BLaER1 treated with 17β-estradiol and CSF1 and Interleukin-3, amounts not matched to agents 10 nM and 100 nM (cell line): ENCODE data around the gene SNHG17.
"Not testable (repeated sequence)": the region's sequence is repeated elsewhere in the genome, so short reads cannot be mapped to it uniquely, and the experiment has no call there.

Experiments
- H3K27ac ChIP-seq, 11 experiments: shearing (Covaris generic); formaldehyde crosslinking; 2 replicates each; pipeline ENCODE4 v1.8.1; 2022
- H3K27me3 ChIP-seq, 11 experiments: shearing (Covaris generic); formaldehyde crosslinking; 2 replicates each; pipeline ENCODE4 v1.8.1; 2022
- H3K36me3 ChIP-seq, 11 experiments: shearing (Covaris generic); formaldehyde crosslinking; 2 replicates each; pipeline ENCODE4 v1.8.1; 2022
- H3K4me1 ChIP-seq, 10 experiments: shearing (Covaris generic); formaldehyde crosslinking; 2 replicates each; pipeline ENCODE4 v1.8.1; 2022
- H3K4me2 ChIP-seq, 11 experiments: shearing (Covaris generic); formaldehyde crosslinking; 2 replicates each; pipeline ENCODE4 v1.8.1; 2022
- H3K4me3 ChIP-seq, 10 experiments: shearing (Covaris generic); formaldehyde crosslinking; 2 replicates each; pipeline ENCODE4 v1.8.1; 2022
- H3K9ac ChIP-seq, 11 experiments: shearing (Covaris generic); formaldehyde crosslinking; 2 replicates each; pipeline ENCODE4 v1.8.1; 2022
- H3K9me3 ChIP-seq, 11 experiments: shearing (Covaris generic); formaldehyde crosslinking; replicated peaks in 1 of 11; 2 replicates each; pipeline ENCODE4 v1.8.1; 2022
- H4K20me1 ChIP-seq, 11 experiments: shearing (Covaris generic); formaldehyde crosslinking; 2 replicates each; pipeline ENCODE4 v1.8.1; 2022
- Cebpa-rat ChIP-seq, 11 experiments: shearing (Covaris generic); IDR thresholded peaks; 2 replicates each; pipeline ENCODE4 v1.8.1; 2022

Gene SNHG17

GRCh38 chr20:38466171-38466570, 31.0 kb upstream of the SNHG17 start:
- H3K4me3 ChIP-seq, result no peak overlapping the region
- H3K4me1 ChIP-seq, result no peaks in the 10 kb centered on the region
- peaks cover 0 to 8% (median 4%) of the 10 kb centered on the region in 11 experiments; a peak in 12 of 22 replicates for H3K9me3 ChIP-seq
- H3K27ac ChIP-seq, result no peak overlapping the region
- no peak overlapping the region for H3K9ac ChIP-seq
- no peak overlapping the region for H3K4me2 ChIP-seq
- no peaks in the 10 kb centered on the region for H3K27me3 ChIP-seq
- TF ChIP-seq Cebpa-rat (IDR thresholded peaks at IDR 0.05), result no peak
- no peaks in the 10 kb centered on the region for H3K36me3 ChIP-seq
- H4K20me1 ChIP-seq, result no peaks in the 10 kb centered on the region

DNA sequence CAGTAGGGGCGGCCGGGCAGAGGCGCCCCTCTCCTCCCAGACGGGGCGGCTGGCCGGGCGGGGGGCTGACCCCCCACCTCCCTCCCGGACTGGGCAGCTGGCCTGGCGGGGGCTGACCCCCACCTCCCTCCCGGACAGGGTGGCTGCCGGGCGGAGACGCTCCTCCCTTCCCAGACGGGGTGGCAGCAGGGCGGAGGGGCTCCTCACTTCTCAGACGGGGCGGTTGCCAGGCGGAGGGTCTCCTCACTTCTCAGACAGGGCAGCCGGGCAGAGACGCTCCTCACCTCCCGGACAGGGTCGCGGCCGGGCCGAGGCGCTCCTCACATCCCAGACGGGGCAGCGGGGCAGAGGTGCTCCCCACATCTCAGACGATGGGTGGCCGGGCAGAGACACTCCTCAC, 26.4 kb upstream of the SNHG17 start:
- not testable (repeated sequence) for H3K27me3 ChIP-seq, H3K4me3 ChIP-seq, H4K20me1 ChIP-seq, H3K4me1 ChIP-seq, H3K4me2 ChIP-seq, H3K36me3 ChIP-seq, H3K27ac ChIP-seq, H3K9ac ChIP-seq, H3K9me3 ChIP-seq

DNA sequence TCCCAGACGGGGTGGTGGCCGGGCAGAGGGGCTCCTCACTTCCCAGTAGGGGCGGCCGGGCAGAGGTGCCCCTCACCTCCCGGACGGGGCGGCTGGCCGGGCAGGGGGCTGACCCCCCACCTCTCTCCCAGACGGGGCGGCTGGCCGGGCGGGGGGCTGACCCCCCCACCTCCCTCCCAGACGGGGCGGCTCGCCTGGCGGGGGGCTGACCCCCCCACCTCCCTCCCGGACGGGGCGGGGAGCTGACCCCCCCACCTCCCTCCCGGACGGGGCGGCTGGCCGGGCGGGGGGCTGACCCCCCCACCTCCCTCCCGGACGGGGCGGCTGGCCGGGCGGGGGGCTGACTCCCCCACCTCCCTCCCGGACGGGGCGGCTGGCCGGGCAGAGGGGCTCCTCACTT, 26.0 kb upstream of the SNHG17 start:
- H3K4me1 ChIP-seq, H4K20me1 ChIP-seq, H3K4me3 ChIP-seq, H3K27ac ChIP-seq, H3K9ac ChIP-seq, H3K9me3 ChIP-seq, H3K27me3 ChIP-seq, H3K36me3 ChIP-seq, H3K4me2 ChIP-seq: not testable (repeated sequence)

DNA sequence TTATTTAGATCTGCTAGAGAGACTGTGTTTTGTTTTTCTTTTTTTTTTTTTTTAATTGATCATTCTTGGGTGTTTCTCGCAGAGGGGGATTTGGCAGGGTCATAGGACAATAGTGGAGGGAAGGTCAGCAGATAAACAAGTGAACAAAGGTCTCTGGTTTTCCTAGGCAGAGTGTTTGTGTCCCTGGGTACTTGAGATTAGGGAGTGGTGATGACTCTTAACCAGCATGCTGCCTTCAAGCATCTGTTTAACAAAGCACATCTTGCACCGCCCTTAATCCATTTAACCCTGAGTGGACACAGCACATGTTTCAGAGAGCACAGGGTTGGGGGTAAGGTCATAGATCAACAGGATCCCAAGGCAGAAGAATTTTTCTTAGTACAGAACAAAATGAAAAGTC, 25.5 kb upstream of the SNHG17 start:
- H3K27me3 ChIP-seq, H3K36me3 ChIP-seq, H3K9me3 ChIP-seq, H3K4me3 ChIP-seq, H3K27ac ChIP-seq, H3K4me1 ChIP-seq, H3K9ac ChIP-seq, H3K4me2 ChIP-seq, H4K20me1 ChIP-seq: not testable (repeated sequence)

- no peak overlapping the region for H3K27ac ChIP-seq
- H3K4me2 ChIP-seq, result no peak overlapping the region
- H3K4me3 ChIP-seq, result no peak overlapping the region
- H3K36me3 ChIP-seq, result no peaks in the 10 kb centered on the region
- H4K20me1 ChIP-seq, result no peaks in the 10 kb centered on the region
- H3K27me3 ChIP-seq, result no peaks in the 10 kb centered on the region
- TF ChIP-seq Cebpa-rat (IDR thresholded peaks at IDR 0.05), result no peak
- no peak overlapping the region for H3K9ac ChIP-seq
- no peaks in the 10 kb centered on the region for H3K4me1 ChIP-seq
- H3K9me3 ChIP-seq, result peaks cover 0 to 8% (median 4%) of the 10 kb centered on the region in 11 experiments; a peak in 12 of 22 replicates
Observed at GRCh38 chr20:38460040-38460623, 25.0 kb upstream of the SNHG17 start.

DNA sequence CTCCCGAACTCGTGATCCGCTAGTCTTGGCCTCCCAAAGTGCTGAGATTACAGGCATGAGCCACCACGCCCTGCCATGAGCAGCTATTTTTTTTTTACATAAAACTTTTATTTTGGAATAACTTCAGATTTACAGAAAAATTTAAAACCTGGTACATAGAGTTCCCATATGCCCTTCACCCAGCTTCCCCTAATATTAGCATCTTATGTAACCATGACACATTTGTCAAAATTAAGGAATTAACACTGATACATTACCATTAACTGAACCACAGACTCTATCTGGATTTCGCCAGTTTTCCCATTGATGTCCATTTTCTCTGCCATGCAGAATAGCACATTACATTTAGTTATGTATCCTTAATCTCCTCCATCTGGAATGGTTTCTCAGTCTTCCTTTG, 23.2 kb upstream of the SNHG17 start:
- TF ChIP-seq Cebpa-rat (IDR thresholded peaks at IDR 0.05), result no peak
- Histone ChIP-seq H3K27me3 (no peaks in the 10 kb centered on the region), H3K36me3 (no peaks in the 10 kb centered on the region), H3K4me3 (no peak overlapping the region), H3K9me3 (peaks cover 0 to 8% (median 4%) of the 10 kb centered on the region in 11 experiments; a peak in 12 of 22 replicates), H3K27ac (no peak overlapping the region), H3K9ac (no peak overlapping the region), H3K4me2 (no peak overlapping the region), H3K4me1 (peaks cover 0 to 5% (median 0%) of the 10 kb centered on the region in 10 experiments; a peak in 2 of 20 replicates), H4K20me1 (no peaks in the 10 kb centered on the region)

DNA sequence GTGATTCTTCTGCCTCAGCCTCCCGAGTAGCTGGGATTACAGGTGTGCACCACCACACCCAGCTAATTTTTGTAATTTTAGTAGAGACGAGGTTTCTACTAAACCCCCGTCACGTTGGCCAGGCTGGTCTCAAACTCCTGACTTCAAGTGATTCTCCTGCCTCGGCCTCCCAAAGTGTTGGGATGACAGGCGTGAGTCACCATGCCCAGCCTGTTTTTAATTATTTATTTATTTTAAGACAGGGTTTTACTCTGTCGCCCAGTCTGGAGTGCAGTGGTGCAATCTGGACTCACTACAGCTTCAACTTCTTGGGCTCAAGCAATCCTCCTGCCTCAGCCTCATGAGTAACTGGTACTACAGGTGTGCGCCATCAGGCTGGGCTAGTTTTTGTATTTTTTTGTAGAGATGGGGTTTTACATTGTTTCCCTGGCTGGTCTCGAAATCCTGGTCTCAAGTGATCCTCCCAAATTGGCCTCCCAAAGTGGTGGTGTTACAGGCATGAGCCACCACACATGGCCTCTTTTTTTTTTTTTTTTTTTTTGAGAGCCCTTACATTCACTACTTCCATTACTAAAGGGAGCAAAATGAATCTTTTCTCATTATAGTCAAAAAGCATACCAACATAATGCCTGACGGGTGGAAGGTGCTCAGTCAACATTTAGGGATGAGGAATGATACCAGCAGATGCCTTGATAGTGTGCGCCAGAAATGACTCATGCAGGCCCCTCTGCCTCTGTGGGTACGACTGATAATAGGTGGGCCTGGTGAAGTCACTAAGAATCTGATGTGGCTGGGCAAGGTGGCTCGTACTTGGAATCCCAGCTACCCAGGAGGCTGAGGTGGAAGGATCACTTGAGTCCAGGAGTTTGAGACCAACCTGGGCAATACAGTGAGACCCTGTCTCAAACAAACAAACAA, 19.7 kb upstream of the SNHG17 start:
- no peak overlapping the region for H3K27ac ChIP-seq
- H3K9me3 ChIP-seq, result no peaks in the 10 kb centered on the region
- peaks cover 0 to 5% (median 0%) of the 10 kb centered on the region in 10 experiments; a peak in 2 of 20 replicates for H3K4me1 ChIP-seq
- H3K4me3 ChIP-seq, result no peak overlapping the region
- peaks cover 4 to 16% (median 12%) of the 10 kb centered on the region in 11 experiments; a peak in 16 of 22 replicates for H3K36me3 ChIP-seq
- no peaks in the 10 kb centered on the region for H3K27me3 ChIP-seq
- H3K9ac ChIP-seq, result no peak overlapping the region
- TF ChIP-seq Cebpa-rat (IDR thresholded peaks at IDR 0.05), result no peak
- no peaks in the 10 kb centered on the region for H4K20me1 ChIP-seq
- no peak overlapping the region for H3K4me2 ChIP-seq

- Histone ChIP-seq H3K4me1 (peaks cover 0 to 5% (median 0%) of the 10 kb centered on the region in 10 experiments; a peak in 2 of 20 replicates), H3K27ac (no peak overlapping the region), H4K20me1 (no peaks in the 10 kb centered on the region), H3K36me3 (peaks cover 4 to 25% (median 18%) of the 10 kb centered on the region in 11 experiments; a peak in 17 of 22 replicates), H3K4me2 (no peak overlapping the region), H3K9me3 (no peaks in the 10 kb centered on the region), H3K4me3 (no peak overlapping the region), H3K27me3 (no peaks in the 10 kb centered on the region), H3K9ac (no peak overlapping the region)
- TF ChIP-seq Cebpa-rat (IDR thresholded peaks at IDR 0.05), result no peak
Observed at GRCh38 chr20:38453941-38454340, 18.8 kb upstream of the SNHG17 start.

DNA sequence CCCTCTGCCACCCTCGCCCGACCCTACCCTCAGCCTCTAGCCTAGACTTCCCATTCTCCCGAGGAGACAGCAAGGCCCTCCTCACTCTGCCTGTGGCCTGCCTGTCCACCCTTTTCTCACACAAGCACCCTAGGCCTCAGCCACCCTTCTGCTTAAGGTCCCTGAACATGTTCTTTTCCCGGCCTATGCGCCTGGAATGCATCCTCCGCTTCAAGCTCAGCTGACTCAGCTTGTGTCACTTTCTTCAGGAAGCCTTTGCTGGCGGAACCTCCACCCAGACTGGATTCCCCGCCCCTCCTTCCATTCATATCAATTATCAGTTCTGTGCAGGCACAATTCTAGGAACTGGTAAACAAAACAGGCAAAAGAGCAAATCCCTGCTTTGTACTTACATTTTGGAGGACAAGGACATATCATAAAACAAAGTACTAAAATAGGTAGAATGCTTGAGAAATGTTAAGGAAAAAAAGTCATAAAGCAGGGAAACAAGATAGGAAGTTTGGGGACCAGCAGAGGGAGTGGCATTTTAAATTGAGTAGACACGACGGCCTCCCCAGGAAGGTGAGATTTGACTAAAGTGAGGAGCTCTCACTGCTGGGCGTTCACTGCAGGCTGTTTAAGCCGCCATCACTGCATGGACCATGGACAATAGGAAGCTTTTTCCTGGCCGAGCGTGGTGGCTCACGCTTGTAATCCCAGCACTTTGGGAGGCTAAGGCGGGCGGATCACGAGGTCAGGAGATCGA, 17.9 kb upstream of the SNHG17 start:
- TF ChIP-seq Cebpa-rat (IDR thresholded peaks at IDR 0.05), result no peak
- no peak overlapping the region for H3K4me2 ChIP-seq
- peaks cover 4 to 32% (median 18%) of the 10 kb centered on the region in 11 experiments; a peak in 17 of 22 replicates for H3K36me3 ChIP-seq
- H3K4me1 ChIP-seq, result peaks cover 5 to 11% (median 7%) of the 10 kb centered on the region in 10 experiments
- no peaks in the 10 kb centered on the region for H4K20me1 ChIP-seq
- no peak overlapping the region for H3K4me3 ChIP-seq
- no peak overlapping the region for H3K27ac ChIP-seq
- H3K9me3 ChIP-seq, result no peaks in the 10 kb centered on the region
- H3K9ac ChIP-seq, result no peak overlapping the region
- H3K27me3 ChIP-seq, result no peaks in the 10 kb centered on the region
